ENCODE results near the gene FBXO4. TPM values are rescaled to one million over a fixed set of nuclear protein-coding genes. Genes with fewer than 3 reads are reported as not detected.

The FBXO4 gene
- total RNA-seq, 4 donors from 2014 or later: 8.7 to 16.4 (median 9.9) TPM

Other genes with a start within 250 kb of the FBXO4 start
- 10 to 100 TPM; 17.4 to 71.9 (median 24.7) TPM for gene OXCT1, start 54.9 kb upstream of the FBXO4 start, total RNA-seq
- gene RIMOC1, start 20.9 kb upstream of the FBXO4 start, total RNA-seq: 10 to 100 TPM; 10.6 to 20.9 (median 16.9) TPM

Data from suprapubic skin (tissue), 4 donors.